GM18517 (cell line): ENCODE measurements around the gene DDX27.

ENCODE experiments used
- ATAC-seq: cut with Tn5 transposase; IDR thresholded peaks from one replicate; pipeline ENCODE4 v1.9.1; 2021; ENCODE audit warnings: mild to moderate bottlenecking, moderate library complexity; ENCODE audit not compliant: unreplicated experiment

DDX27 gene

DNA sequence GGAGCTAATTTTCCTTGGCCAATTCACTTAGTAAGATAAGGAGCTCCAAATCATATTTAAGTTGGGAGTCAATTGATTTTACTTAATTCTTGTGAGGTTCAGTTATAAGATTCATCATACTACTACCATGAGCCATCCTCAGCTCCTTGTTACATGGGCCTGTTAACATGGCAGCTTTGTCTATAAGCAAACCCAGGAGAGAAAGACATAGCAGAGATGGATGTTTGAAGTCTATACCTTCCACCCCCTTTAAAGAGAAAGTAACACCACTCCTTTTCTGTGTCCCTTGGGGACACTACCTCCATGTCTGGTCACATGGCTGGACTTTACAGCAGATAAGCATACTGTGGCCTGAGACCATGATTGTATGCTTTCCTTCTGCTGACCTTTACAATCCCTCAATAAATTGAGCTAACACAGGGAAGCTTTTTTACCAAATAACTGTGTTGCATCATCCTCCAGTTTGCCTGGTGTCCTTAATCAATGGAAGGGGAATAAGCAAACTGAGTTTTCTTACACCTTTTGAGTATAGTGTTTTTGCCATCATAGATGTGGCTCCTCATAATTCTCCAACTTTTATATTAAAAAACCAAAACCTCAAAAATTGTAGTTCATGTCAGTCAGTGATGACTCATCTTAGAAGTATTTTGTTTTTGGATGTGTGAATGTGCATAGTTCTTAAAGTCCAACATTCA is 68.5 kb downstream of the DDX27 start:
- ATAC-seq, result no peak

DNA sequence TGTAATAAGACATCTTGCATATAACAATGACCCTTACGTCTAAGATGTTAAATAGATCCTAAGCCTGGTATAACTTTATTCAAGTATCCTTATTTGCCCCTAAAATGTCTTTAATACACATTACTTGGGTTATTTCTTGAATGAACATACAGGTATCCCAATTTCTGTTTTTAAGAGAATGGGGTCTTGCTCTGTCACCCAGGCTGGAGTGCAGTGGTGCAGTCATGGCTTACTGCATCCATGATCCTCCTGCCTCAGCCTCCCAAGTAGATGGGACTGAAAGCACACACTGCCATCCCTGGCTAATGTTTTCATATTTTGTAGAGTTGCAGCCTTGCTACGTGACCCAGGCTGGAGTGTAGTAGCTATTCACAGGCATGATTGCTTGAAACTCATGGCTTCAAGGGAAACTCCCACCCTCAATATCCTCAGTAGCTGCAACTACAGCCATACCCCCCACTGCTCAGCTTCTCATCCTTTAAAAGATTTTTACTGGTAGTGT is 69.1 kb downstream of the DDX27 start:
- no peak for ATAC-seq

DNA sequence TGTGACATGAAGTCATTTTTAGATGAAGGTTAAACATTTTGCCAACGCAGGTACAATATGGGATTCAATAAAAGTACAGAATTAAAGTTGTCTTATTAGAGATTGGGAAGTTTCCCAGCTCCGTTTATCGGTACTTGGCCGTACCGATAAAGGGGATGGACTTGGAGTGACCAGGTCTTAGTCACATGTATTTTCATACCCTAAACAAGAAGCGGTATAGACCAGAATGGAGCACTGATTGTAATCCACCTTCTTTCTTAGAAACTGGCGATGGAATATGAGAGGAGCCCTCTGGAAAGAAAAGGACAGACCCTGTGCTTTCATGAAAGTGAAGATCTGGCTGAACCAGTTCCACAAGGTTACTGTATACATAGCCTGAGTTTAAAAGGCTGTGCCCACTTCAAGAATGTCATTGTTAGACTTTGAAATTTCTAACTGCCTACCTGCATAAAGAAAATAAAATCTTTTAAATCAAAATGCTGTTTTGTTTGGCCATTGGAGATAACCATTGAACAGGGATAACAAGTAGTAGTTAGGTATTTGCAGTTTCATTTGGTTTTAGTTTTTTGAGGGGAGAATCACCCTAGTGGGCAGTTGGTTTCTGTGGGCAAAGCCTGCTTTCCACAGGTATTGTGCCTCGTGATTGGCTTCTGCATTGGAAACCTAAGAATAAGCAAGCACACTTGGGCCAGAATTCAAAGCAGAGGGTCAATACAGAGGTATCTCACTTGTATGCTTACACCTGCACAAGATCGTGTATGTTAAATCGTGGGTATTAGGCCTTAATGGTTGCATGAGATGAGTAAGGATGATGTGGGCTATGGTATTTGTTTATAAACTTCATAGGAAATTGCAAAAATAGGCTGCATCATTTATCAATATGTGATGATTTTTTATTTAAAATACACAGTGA is 69.8 kb downstream of the DDX27 start:
- ATAC-seq, result no peak

DNA sequence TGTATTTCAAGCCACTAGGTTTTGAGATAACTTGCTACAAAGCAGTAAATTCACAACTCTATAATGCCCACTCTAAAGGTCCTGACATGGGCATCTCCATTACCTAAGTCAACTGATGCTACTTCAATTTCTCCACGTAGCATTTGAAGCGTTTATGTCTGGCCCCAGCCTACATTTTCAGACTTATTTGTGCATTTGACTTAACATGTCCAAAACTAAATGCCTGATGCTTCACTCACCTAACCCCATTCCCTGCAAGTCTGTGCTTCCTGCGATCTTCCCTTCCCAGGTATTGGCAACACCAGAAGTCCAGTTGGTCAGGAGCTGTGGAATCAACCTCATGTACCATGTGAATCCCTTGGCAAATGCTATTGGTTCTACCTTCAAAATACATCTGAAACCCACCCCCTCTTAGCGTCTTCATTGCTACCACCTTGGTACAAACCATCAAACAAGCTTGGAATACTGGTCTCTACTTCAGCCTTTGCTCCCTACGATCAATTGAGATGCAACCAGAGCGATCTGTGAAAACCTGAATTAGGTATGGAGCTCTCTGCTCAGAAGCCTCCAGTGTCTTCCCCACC is 71.5 kb downstream of the DDX27 start:
- ATAC-seq, result no peak

DNA sequence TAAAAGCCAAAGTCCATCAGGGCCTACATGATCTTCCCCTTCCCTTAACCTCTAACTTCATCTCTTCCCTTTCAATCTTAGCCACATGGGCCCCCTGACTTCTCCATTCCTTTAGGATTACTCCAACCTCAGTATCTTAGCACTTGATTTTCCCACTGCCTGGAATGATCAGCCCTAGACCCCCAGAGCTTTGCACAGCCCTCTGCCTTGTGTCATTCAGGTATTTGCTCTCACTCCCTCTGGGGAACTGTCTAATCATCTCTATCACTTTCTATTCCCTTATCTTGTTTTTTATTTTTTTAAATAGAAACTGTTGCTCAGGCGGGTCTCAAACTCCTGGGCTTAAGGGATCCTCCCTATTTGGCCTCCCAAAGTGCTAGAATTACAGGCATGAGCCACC is 72.0 kb downstream of the DDX27 start:
- ATAC-seq, result no peak

DNA sequence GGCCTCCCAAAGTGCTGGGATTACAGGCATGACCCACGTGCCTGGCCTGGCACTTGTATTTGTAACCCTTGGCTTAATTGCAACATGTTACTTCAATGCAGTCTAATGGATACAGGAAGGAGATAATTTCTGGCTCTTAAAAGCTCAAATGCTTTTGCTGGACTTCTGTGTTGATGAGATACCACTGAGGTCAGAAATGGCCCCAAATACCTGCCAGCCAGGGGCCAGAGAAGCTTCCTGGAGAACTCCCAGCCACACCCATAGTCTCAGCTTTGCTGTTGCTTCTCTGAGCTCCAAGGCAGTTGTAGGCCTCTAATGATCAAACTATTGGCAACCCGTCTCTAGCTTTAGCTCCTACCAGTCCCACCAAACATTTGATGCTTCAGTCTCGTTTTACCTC is 72.8 kb downstream of the DDX27 start:
- ATAC-seq, result no peak

DNA sequence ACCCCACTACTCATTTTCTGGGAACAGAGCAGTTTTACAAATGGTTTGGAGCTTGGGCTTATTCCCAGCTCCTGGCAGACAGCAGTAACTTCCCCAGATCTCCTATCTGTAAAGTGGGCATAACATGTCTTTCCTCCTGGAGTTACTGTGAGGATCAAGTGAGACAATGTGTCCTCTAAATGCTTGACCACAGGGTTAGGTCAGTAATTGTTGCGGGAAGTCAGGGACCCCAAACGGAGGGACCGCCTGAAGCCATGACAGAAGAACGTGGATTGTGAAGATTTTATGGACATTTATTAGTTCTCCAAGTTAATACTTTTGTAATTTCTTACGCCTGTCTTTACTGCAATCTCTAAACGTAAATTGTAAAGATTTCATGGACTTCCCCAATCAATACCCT is 73.9 kb downstream of the DDX27 start:
- ATAC-seq, result no peak
